GM19438 (cell line): ENCODE measurements around the gene IL3.

Source experiments
- ATAC-seq: cut with Tn5 transposase; IDR thresholded peaks from one replicate; pipeline ENCODE4 v1.9.1; 2021; ENCODE audit warnings: low read depth; ENCODE audit not compliant: unreplicated experiment

IL3 gene, protein sequence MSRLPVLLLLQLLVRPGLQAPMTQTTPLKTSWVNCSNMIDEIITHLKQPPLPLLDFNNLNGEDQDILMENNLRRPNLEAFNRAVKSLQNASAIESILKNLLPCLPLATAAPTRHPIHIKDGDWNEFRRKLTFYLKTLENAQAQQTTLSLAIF

GRCh38 chr5:132060501-132061161 is at the start of gene IL3:
Gene IL3 (plus strand): TSS chr5:132060655. CDS start chr5:132060707, 52 bp downstream.
- no peak for ATAC-seq

GRCh38 chr5:132010989-132011621 is 49.4 kb upstream of the IL3 start:
- no peak for ATAC-seq

DNA sequence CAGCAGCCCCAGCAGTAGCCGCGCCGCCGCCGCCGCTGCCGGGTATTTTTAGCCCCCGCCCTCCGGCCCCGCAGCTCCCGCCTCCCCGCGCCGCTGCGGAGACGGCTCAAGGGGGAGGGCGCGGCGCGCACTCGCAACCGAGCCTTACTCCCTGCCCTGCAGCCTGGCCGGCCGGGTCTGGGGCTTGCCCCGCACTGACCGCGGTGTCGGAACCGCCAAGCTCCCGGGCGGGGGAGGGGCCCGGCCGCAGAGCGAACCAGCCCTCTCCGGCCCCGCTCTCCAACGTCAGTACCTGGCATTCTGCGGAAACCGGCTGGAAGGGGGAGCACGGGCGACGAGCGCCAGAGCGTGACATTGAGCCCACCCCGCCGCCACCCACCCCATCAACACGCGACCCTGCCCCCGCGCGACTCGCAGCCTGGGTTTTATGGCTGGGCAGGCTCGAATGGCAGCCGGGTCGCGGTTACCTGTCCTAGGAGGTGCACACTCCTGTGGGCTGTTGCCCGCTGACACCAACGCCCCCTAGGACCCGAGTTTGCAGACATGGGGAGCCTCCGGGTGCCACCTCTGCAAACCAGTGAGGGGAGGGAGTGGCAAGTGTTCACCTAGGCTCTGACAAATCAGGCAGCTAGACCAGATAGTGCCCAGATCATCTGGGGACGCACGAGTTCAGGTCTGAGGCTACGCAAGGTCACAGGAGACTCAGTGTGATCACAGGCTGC is 48.7 kb upstream of the IL3 start, which contains the start of gene ACSL6:
Gene ACSL6 (minus strand): TSS at position 37 of the 722 bp plus-strand sequence. CDS start 105 bp downstream, outside the sequence.
- no peak for ATAC-seq

GRCh38 chr5:132012371-132013005 is 48.0 kb upstream of the IL3 start:
- ATAC-seq: no peak

DNA sequence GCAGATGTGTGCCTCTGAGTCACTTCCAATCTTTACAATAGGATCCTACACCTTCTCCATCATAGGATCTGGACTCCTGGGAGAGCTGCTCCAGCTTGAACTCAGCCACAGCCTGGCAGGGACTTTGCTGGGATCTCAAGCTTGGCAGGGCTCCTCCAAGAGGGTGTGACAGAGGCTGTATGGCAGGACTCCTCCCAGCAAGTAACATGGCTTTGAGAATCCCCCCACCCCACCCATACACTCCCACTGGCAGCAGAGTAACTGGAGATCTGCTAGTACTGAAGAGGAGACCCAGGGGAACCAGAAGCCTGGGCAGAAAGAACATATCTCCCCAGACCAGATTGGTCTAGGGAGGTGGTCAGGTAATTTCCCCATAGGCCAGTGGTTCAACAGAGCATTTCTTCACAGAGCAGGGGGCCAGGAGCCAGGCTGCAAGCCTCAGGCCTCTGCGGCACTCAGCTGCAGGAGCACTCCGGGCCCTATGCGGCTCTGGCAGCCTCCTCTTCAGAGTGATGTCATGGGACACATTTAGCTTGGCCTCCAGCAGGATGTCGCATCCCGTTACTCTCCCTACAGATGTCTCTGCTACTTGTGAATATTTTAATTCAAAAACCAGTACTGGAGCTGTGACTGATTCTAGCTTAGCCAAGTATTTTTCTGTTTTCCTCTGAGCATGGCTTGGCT is 47.3 kb upstream of the IL3 start:
- ATAC-seq: no peak

- ATAC-seq: no peak
These were observed 46.7 kb upstream of the IL3 start for GRCh38 chr5:132013711-132014110.

GRCh38 chr5:132016721-132017250 is 43.7 kb upstream of the IL3 start:
- ATAC-seq: no peak

DNA sequence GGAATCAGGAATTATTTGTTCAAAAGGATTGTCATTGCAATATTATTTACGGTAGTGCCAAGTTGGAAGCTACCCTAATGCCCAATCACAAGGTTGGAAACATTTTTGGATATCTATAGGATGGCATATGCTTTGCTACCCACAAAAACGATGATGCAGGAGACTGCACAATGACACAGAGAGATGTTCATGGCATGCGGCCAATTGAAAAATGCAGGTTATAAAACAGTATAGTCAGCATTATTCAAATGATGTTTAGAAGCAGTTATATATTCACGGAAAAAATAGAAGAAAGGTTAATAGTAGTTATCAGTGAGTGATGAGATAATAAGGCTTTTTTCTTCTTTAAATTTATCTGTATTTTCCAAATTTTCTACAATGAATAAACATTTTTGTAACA is 43.1 kb upstream of the IL3 start:
- no peak for ATAC-seq

- no peak for ATAC-seq
These were observed 42.5 kb upstream of the IL3 start for GRCh38 chr5:132017738-132018625.

DNA sequence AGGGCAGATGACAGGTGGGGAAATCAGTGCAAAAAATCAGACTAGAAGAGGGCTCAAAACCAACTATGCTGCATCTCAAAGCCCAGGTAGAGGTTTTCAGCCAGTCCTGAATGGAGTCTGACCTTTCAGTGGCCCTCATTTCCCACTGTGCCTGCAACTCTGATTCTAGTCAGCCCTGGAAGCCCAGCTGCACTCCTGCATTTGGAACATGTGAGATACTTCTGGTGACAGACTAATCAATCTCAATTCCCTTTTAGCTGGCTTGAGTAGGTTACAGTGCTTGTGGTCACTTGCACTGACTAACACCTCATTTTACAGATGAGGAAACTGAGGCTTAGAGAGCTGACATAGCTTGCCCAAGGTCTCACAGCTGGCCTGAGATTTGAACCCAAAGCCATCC is 41.1 kb upstream of the IL3 start:
- ATAC-seq: no peak

DNA sequence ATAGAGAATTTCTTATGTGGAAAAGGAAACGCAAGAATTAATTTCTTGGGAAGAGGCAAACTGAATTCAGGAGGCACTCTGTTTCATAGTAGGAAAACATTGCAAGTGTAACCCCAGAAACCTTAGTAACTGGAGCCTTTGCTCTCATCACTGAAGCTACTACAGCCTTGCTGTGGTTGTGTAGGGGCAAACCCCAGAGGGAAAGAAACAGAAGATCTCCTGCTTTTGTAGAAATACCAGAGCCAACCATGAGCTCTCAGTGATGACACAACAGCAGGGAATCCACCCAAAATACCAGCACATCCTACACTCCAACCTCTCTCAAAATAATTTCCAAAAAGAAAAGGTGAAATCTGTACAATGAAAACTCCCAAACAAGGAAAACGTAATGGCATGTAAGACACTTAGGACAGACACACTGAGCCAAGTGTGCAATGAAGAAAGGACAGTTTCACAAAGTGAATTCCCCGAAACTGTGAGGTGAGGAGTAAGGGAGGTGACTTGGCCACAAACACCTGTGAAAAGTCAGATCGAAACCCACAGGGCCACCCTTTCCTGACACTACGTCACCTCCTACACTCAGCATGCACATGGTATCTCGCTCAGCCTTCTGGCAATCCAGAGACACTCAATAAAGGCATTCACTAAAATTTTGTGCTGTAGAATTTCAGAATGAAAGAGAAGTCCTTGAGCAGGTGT is 40.4 kb upstream of the IL3 start:
- ATAC-seq: peak; percentile 99

GRCh38 chr5:132020568-132021339 is 39.7 kb upstream of the IL3 start:
- ATAC-seq: peak; percentile 15

DNA sequence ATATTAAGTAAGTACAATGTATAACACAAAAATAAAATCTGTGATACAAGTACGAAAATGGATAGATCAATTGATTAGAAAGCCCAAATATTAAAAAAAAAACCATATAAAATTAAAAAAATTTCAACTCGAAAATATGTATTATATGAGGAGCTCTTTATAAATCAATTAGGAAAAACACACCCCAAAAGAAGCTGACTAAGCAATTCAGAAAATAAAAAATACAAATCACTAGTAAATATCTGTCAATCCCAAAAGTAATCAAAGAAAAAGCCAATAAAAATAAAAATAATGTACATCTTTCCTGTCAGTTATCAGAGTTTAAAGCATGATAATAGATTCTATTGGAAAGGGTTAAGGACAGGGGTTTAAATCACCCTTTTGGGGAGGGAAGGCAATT is 38.8 kb upstream of the IL3 start:
- ATAC-seq: no peak

DNA sequence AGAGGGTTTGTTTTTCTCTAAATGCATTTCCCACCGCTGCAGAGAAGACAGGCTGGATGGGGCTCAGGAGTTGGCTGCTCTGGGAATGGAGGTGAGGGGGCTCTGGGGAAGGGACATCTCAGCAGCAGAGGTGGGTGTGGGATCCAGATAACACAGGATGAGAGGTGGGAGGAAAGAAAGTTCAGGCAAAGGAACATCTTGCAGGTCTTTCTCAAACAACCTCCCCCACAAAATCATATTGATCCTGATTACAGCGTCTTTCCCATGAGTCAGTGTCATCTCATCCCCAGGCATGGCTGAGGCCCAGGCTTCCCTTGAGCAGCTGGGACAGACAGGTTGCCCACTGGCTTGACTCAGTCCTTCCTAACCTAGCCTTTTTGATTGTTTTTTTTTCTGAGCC is 37.7 kb upstream of the IL3 start:
- no peak for ATAC-seq

GRCh38 chr5:132023258-132024116 is 37.0 kb upstream of the IL3 start:
- ATAC-seq: no peak

- ATAC-seq: no peak
These were observed 36.4 kb upstream of the IL3 start for GRCh38 chr5:132024117-132024435.

GRCh38 chr5:132024789-132025402 is 35.6 kb upstream of the IL3 start:
- no peak for ATAC-seq
